ENCODE results near the gene MED27. TPM values are rescaled to one million over a fixed set of nuclear protein-coding genes. Genes with fewer than 3 reads are reported as not detected.

The MED27 gene
- total and polyA plus RNA-seq, 9 of the 15 experiments (the other 6 are each of a cell fraction or from before 2014, with no cell fraction given) = 24.4 to 91.0 (median 36.1) TPM

GRCh38 chr9:131923132-131923671 is 156.5 kb downstream of the MED27 start:
- no peak for ATAC-seq
- POLR2A ChIA-PET = no interaction called here
- no peak overlapping the region for H2AFZ ChIP-seq (ENCODE audit: low read depth, low read length)
- no peak overlapping the region for H3K9ac ChIP-seq (ENCODE audit: insufficient read depth in 1 of 2, low read depth in 2 of 2, low read length in 2 of 2)
- intact Hi-C loops (cut with micrococcal nuclease) (no loop called here), in situ Hi-C loops (cut with MboI) (no loop called here)
- DNase-seq (ENCODE audit: extremely low read depth in 1 of 4, low spot score in 3 of 4) = no peak
- no peak overlapping the region for H3K27ac ChIP-seq (ENCODE audit: extremely low read depth, low read depth, low read length)
- CTCF ChIA-PET (ENCODE audit: low intra/inter-chr PET ratio) = no interaction called here
- H3K36me3 ChIP-seq (ENCODE audit: control insufficient read depth, insufficient read depth, low read length) = no peaks in the 10 kb centered on the region; the same call in 2 of the 3 replicates
- peaks cover 6% of the 10 kb centered on the region; the same call in 1 of the 2 replicates for H4K20me1 ChIP-seq (replicated peaks; ENCODE audit: control insufficient read depth, insufficient read depth, low read length)
- no peak overlapping the region for H3K4me3 ChIP-seq
- no peaks in the 10 kb centered on the region for H3K27me3 ChIP-seq (ENCODE audit: control insufficient read depth in 2 of 2, insufficient read depth in 2 of 2, low read length in 2 of 2)
- H3K4me1 ChIP-seq (replicated peaks in 1 of 2; ENCODE audit: control insufficient read depth in 2 of 2, insufficient read depth in 2 of 2, low read length in 2 of 2) = no peaks in the 10 kb centered on the region
- no peak overlapping the region for H3K4me2 ChIP-seq (ENCODE audit: insufficient read depth, low read length)
- no peaks in the 10 kb centered on the region for H3K9me1 ChIP-seq (ENCODE audit: control insufficient read depth, insufficient read depth, low read length)
- no TSS peak for BruUV-seq (replicated peaks)
- WGBS (ENCODE audit: insufficient coverage, low coverage, missing lambda C conversion rate) = 74% methylated on average over 3 of the region's 3 CpGs
- H3K79me2 ChIP-seq (ENCODE audit: control insufficient read depth, insufficient read depth, low read length) = no peaks in the 10 kb centered on the region
- no peak for FAIRE-seq
- no peaks in the 10 kb centered on the region for H3K9me3 ChIP-seq (replicated peaks; ENCODE audit: control insufficient read depth, insufficient read depth, low read depth, low read length)
- TF ChIP-seq, protein P1, sequence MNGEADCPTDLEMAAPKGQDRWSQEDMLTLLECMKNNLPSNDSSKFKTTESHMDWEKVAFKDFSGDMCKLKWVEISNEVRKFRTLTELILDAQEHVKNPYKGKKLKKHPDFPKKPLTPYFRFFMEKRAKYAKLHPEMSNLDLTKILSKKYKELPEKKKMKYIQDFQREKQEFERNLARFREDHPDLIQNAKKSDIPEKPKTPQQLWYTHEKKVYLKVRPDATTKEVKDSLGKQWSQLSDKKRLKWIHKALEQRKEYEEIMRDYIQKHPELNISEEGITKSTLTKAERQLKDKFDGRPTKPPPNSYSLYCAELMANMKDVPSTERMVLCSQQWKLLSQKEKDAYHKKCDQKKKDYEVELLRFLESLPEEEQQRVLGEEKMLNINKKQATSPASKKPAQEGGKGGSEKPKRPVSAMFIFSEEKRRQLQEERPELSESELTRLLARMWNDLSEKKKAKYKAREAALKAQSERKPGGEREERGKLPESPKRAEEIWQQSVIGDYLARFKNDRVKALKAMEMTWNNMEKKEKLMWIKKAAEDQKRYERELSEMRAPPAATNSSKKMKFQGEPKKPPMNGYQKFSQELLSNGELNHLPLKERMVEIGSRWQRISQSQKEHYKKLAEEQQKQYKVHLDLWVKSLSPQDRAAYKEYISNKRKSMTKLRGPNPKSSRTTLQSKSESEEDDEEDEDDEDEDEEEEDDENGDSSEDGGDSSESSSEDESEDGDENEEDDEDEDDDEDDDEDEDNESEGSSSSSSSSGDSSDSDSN (IDR thresholded peaks at IDR 0.05; ENCODE audit: borderline replicate concordance in 1 of 2, low read depth in 2 of 2, low read length in 2 of 2) = no peak
- no peak for TF ChIP-seq CBX3 (IDR thresholded peaks at IDR 0.05; ENCODE audit: borderline replicate concordance in 1 of 2, low read length in 2 of 2)
- TF ChIP-seq, protein P2, sequence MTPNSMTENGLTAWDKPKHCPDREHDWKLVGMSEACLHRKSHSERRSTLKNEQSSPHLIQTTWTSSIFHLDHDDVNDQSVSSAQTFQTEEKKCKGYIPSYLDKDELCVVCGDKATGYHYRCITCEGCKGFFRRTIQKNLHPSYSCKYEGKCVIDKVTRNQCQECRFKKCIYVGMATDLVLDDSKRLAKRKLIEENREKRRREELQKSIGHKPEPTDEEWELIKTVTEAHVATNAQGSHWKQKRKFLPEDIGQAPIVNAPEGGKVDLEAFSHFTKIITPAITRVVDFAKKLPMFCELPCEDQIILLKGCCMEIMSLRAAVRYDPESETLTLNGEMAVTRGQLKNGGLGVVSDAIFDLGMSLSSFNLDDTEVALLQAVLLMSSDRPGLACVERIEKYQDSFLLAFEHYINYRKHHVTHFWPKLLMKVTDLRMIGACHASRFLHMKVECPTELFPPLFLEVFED (CRISPR knock-in tag; conservative IDR thresholded peaks at IDR 0.05) = no peak
- no peak for TF ChIP-seq SIN3B (IDR thresholded peaks at IDR 0.05; ENCODE audit: low read depth)
- TF ChIP-seq, protein P3, sequence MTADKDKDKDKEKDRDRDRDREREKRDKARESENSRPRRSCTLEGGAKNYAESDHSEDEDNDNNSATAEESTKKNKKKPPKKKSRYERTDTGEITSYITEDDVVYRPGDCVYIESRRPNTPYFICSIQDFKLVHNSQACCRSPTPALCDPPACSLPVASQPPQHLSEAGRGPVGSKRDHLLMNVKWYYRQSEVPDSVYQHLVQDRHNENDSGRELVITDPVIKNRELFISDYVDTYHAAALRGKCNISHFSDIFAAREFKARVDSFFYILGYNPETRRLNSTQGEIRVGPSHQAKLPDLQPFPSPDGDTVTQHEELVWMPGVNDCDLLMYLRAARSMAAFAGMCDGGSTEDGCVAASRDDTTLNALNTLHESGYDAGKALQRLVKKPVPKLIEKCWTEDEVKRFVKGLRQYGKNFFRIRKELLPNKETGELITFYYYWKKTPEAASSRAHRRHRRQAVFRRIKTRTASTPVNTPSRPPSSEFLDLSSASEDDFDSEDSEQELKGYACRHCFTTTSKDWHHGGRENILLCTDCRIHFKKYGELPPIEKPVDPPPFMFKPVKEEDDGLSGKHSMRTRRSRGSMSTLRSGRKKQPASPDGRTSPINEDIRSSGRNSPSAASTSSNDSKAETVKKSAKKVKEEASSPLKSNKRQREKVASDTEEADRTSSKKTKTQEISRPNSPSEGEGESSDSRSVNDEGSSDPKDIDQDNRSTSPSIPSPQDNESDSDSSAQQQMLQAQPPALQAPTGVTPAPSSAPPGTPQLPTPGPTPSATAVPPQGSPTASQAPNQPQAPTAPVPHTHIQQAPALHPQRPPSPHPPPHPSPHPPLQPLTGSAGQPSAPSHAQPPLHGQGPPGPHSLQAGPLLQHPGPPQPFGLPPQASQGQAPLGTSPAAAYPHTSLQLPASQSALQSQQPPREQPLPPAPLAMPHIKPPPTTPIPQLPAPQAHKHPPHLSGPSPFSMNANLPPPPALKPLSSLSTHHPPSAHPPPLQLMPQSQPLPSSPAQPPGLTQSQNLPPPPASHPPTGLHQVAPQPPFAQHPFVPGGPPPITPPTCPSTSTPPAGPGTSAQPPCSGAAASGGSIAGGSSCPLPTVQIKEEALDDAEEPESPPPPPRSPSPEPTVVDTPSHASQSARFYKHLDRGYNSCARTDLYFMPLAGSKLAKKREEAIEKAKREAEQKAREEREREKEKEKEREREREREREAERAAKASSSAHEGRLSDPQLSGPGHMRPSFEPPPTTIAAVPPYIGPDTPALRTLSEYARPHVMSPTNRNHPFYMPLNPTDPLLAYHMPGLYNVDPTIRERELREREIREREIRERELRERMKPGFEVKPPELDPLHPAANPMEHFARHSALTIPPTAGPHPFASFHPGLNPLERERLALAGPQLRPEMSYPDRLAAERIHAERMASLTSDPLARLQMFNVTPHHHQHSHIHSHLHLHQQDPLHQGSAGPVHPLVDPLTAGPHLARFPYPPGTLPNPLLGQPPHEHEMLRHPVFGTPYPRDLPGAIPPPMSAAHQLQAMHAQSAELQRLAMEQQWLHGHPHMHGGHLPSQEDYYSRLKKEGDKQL (CRISPR knock-in tag; IDR thresholded peaks at IDR 0.05; ENCODE audit: borderline replicate concordance) = no peak
- TF ChIP-seq FOS (IDR thresholded peaks at IDR 0.05; ENCODE audit: extremely low read depth, insufficient read length) = no peak
- no peak for TF ChIP-seq TEAD2 (tag; IDR thresholded peaks at IDR 0.05)
- TF ChIP-seq HDAC1 (IDR thresholded peaks at IDR 0.05) = no peak
- TF ChIP-seq CREB3 (tag; conservative IDR thresholded peaks at IDR 0.05; ENCODE audit: low read depth) = no peak
- no peak for TF ChIP-seq ELF4 (CRISPR knock-in tag; IDR thresholded peaks at IDR 0.05)

All from K562 (cell line).